Right lung (tissue), 5 donors: ENCODE results near the gene APOL2. TPM values are rescaled to one million over a fixed set of nuclear protein-coding genes. Genes with fewer than 3 reads are reported as not detected.
"Not testable (repeated sequence)": the region's sequence is repeated elsewhere in the genome, so short reads cannot be mapped to it uniquely, and the experiment has no call there.

Experiments
- DNase-seq, 2 donors: peaks; one replicate each; pipeline ENCODE4 v3.0.0-alpha.2; 2013
- polyA plus RNA-seq, 5 donors: library from polyadenylated mRNA; unstranded; fragments of 120-200 nt; gene quantifications; one replicate each; pipeline versions ENCODE4 v1.2.1 to v1.2.3, GENCODE V29; 2013; ENCODE audit warnings: inconsistent platforms in 1 of 5, low replicate concordance in 1 of 5; ENCODE audit not compliant: insufficient read length in 5 of 5, insufficient read depth in 1 of 5

The APOL2 gene
- polyA plus RNA-seq, 5 donors = 28.9 to 32.7 (median 29.9) TPM

DNA sequence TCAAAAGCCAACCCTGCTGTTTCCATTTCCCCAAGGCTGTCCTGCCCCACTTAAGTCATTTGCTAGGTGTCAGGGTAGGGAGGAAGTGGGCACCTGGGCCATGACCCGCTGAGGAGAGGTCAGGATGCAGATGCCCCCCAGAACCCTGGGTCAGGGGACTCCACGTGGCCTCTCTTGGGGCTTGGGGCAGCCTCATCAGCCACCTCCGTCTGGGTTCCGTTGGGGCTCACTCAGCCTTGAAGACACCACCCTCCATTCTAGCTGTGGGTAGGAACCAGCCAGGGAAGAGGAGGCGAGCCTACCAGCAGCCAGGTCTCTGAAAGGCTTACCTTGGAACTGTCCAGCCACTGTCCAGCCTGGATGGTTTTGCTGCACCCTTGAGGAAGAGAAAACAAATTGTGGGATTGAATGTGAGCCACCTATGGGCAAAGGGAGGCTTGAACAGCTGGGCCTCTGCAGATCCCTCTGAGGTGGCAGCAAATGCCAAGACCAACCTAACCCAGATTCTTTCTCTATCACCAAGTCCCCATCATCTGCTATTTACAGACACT, 40.3 kb downstream of the APOL2 start:
- no peak for DNase-seq

- no peak for DNase-seq
Observed at GRCh38 chr22:36198536-36198935, 40.8 kb downstream of the APOL2 start.

DNA sequence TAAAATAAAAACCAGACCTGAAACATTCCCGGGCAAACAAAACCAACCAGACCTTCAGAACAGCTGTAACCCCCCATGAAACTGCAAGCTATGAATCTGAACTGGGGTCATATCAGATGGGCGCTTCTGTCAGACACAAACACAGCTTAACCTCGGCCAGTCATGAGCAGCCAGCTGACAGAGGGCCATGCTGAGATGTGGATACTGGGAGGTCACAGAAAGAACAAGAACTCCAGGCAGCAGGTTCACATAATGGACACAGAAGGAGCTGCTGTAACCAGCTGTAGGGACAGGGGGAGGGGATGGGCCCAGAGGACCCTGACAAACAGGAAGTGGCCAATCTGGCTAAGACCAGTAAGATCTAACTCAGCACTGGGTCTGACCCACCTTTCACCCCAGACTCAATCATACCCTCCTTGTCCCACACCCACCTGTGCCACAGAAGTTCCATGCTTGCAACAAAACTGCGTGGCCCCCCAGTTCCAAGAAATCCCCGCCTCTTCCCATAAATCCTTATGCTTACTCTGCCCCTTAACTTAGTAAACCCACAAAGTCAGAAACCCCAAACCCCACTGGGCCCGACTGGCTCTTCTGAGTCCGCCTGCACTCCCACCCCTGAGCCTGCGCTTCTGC, 41.7 kb downstream of the APOL2 start:
- DNase-seq = peak; percentile 20 to 40

- peak; percentile 42 to 83 for DNase-seq
Observed at GRCh38 chr22:36197065-36197440, 42.3 kb downstream of the APOL2 start.

DNA sequence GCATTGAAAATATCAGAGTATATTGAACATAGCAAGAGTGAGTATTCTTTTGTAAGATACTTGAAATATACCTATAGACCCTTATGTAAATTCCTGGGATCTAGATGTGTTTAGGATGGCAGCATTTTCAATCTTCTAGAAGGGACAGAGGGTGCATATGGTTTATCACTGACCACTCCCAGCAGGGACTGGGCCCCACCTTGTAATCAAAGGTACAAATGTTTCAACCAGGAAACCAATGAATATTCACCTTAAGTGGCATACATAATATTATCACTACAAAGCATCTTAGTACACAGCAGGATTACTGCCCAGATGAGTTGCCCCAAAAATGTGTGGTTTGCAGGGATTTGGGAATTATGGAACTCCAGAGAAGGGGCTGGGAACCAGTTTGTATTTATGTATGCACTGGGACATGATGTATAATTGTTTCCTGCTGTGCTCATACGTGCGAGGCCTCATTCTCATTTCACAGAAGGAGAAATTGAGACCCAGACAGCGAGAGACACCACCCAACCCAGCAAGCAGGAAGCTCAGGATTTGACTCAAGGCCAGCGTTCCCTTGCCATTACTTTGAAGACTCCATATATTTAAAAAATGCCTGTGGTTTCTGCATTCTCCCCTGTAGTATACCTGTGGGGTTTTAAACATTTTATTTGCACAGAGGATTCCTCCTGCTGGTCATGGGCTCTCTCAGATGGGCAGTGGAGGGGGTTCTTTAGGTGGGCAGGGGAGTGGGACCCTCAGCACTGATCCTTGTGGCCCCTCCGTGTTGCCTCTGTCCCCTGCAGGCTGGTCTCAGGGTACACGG, 42.9 kb downstream of the APOL2 start:
- no peak for DNase-seq

- DNase-seq = peak in 1 of 2 donors; percentile 55
Observed at GRCh38 chr22:36194971-36195370, 44.4 kb downstream of the APOL2 start.

DNA sequence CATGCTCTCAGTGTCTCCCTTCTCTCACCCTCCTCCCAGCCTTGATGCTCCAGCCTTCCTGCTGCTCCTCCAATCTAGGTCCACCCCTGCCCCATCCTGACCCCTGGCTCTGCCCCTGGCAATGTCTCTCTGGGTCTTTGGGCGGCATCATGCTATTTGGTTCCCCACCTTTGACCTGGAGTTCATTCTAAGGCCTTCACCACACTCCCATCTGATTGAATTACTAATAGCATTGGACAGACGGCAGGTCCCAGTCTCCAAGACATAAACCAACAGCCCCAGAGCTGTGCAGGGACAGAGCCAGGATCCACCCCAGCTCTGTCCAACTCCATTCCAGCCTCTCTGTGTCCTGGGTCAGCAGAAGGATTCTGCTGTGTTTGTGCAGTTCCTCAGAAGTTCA, 44.9 kb downstream of the APOL2 start:
- no peak for DNase-seq

DNA sequence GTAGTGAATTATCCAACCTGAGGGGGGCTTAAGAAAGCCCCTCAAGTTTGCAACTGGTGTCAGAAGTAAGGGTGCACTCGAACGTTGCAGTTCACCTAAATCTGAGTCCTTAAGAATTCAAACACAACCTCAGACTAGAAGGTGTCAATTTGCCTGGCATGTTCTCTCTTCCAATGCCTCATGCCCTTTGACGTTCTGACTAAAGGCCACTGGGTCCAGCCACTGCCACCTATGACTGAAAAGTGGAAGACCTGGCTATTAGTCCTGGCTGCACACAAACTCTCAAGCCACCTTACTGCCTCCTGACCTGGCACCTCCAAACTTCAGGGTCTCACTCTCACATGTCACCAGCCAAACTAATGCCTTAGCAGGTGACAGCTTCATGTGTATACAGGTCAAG, 45.8 kb downstream of the APOL2 start:
- DNase-seq = no peak

DNA sequence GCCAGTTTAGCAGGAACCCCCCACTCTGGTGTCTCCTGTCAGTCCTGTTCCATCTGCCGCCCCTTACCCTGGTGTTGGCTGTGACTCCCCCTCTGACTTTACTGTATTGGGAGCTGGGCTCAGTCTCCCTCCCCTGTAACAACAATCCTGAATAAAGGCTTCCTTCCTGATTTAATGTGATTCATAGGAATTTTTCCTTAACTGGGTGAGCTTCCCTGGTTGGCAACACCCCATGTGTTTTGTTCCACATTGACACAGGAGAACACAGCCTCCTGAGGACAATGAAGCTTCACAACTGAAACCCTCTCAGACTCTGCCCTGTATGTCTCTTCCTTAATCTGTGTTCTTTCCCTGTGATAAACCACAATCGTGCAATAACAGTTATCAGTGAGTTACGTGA, 46.2 kb downstream of the APOL2 start:
- DNase-seq = no peak

DNA sequence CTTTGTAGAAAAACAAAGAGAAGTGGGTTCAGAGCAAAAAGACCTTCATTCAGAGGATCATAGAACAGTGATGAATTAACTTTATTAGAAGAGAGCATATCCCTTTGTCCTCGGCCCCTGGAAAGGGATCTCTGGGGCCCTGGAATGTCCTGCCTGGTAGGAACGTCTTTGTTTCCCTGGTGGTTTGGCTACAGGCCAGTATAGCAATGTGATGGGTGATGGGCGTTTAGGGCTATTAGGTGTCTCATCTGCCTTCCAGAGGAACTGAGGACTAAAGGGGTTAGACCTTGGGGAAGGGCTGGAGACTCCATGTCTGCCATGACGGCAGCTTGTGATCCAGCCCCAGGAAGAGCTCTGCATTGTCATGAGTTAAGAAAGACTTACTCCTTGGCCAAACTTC, 46.8 kb downstream of the APOL2 start:
- DNase-seq = no peak

GRCh38 chr22:36191106-36191836, 48.1 kb downstream of the APOL2 start:
- DNase-seq = peak; percentile 47 to 65

GRCh38 chr22:36187862-36188261, 51.5 kb downstream of the APOL2 start:
- not testable (repeated sequence) for DNase-seq

- DNase-seq = no peak
Observed at GRCh38 chr22:36185828-36186624, 53.3 kb downstream of the APOL2 start.

GRCh38 chr22:36184433-36185025, 54.8 kb downstream of the APOL2 start:
- no peak for DNase-seq

- no peak for DNase-seq
Observed at GRCh38 chr22:36183446-36183845, 55.9 kb downstream of the APOL2 start.

- DNase-seq = no peak
Observed at GRCh38 chr22:36182857-36183256, 56.5 kb downstream of the APOL2 start.

DNA sequence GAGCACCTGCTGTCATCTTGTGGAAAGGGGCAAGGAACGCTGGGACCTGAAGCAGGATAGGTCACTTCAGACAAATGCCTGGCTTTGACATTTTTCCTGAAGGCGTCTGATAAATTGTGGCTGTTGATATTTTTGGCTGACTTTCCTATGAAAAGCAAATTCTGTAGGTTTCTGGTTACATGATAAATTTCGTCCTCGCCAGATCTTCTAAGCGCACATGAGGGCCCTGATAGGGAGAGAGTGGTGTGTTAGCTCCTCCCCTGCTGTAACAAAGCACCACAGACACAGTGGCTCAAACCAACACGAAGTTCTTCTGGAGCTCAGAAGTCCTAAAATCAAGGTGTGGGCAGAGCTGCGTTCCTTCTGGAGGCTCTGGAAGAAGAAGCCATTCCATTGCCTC, 57.3 kb downstream of the APOL2 start:
- DNase-seq = no peak

GRCh38 chr22:36180928-36181327, 58.4 kb downstream of the APOL2 start:
- DNase-seq = no peak

- peak in 1 of 2 donors; percentile 56 for DNase-seq
Observed at GRCh38 chr22:36180038-36180880, 59.1 kb downstream of the APOL2 start.

GRCh38 chr22:36177160-36177559, 62.2 kb downstream of the APOL2 start:
- DNase-seq = no peak
